ENCODE measurements around the gene AHNAK.

DNA sequence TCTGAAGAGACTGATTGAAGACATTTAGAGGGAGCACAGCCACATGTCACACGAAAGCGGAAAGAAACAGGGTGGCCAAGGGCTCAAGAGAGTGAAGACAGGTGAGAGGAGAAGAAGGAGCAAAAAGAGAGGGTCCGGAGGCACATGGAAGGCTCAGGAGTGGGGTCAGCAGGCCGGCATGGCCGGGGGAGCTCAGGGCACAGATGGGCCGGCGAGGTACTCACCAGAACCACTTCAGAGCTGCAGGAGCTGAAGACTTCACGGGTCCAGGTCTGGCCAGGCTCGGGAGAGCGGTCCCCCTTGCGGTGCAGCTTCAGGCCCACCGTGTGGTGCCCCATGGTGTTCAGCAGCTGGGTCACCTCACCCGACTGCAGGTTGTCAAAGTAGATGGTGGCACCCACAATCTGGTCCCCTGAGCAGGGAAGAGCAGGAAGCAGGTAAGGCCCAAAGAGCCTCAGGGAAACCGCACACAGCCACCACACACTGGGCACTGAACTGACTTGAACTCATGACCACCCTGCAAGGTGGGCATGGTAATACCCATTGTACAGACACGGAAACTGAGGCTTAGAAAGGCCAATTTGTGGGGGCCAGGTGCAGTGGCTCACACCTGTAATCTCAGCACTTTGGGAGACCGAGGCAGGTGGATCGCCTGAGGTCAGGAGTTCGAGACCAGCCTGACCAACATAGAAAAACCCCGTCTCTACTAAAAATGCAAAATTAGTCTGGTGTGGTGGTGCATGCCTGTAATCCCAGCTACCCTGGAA, 11.6 kb downstream of the AHNAK start:
- TF ChIP-seq EP300 (IDR thresholded peaks at IDR 0.05) = no peak
- TF ChIP-seq, protein P1, sequence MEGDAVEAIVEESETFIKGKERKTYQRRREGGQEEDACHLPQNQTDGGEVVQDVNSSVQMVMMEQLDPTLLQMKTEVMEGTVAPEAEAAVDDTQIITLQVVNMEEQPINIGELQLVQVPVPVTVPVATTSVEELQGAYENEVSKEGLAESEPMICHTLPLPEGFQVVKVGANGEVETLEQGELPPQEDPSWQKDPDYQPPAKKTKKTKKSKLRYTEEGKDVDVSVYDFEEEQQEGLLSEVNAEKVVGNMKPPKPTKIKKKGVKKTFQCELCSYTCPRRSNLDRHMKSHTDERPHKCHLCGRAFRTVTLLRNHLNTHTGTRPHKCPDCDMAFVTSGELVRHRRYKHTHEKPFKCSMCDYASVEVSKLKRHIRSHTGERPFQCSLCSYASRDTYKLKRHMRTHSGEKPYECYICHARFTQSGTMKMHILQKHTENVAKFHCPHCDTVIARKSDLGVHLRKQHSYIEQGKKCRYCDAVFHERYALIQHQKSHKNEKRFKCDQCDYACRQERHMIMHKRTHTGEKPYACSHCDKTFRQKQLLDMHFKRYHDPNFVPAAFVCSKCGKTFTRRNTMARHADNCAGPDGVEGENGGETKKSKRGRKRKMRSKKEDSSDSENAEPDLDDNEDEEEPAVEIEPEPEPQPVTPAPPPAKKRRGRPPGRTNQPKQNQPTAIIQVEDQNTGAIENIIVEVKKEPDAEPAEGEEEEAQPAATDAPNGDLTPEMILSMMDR (IDR thresholded peaks at IDR 0.05) = no peak
- TF ChIP-seq POLR2AphosphoS5 (IDR thresholded peaks at IDR 0.05) = no peak
- TF ChIP-seq POLR2A (IDR thresholded peaks at IDR 0.05) = no peak

Data from gastroesophageal sphincter (tissue), 3 donors.